NCI-H226 (cell line): Measurements from ENCODE around the gene HIGD1B.
A peak's percentile ranks its signal among the peaks of the same experiment; 100 is the strongest.

ENCODE experiments used
- DNase-seq: peaks from one replicate; pipeline ENCODE4 v3.0.0-alpha.2; 2015

HIGD1B gene

DNA sequence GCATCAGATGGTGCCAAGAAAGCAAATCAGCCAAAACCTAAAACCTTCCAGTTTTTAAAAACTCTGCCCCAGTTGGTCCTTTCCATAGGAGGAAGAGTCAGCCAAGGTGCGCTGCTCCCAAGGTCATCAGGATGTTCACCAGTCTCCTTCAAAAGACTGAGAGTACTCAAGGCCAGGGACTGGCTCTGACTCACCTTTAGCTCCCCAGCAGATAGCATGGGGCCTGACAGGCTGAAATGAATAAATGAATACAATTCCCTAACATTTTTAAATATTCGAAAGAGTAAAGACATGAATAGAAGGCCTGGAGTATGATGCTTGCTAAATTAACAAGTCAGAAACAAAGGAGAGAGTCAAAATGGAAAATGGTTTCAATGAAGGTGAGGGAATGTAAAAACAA, 32.4 kb downstream of the HIGD1B start:
- no peak for DNase-seq

DNA sequence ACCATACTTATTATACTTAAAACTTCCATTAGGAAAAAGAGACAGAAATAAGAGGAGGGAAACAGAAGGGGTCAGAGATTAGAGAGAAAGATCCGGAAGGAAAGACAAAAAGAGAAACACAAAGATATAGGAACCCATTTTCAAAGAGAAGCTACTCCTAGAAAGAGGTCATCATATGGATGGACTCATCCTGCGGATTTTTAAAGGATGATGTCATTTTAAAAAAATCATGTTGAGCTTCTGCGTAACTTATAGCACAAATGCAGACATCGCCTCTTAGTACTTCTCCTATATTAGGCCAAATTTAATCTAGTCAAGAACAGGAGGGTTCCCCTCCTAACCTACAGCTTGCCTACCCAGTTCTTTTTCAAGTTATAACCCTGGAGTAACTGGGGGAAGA, 33.5 kb downstream of the HIGD1B start:
- DNase-seq, result no peak

GRCh38 chr17:44884941-44885340, 37.3 kb downstream of the HIGD1B start:
- no peak for DNase-seq

- no peak for DNase-seq
Measured at GRCh38 chr17:44887016-44887415, 39.3 kb downstream of the HIGD1B start.

DNA sequence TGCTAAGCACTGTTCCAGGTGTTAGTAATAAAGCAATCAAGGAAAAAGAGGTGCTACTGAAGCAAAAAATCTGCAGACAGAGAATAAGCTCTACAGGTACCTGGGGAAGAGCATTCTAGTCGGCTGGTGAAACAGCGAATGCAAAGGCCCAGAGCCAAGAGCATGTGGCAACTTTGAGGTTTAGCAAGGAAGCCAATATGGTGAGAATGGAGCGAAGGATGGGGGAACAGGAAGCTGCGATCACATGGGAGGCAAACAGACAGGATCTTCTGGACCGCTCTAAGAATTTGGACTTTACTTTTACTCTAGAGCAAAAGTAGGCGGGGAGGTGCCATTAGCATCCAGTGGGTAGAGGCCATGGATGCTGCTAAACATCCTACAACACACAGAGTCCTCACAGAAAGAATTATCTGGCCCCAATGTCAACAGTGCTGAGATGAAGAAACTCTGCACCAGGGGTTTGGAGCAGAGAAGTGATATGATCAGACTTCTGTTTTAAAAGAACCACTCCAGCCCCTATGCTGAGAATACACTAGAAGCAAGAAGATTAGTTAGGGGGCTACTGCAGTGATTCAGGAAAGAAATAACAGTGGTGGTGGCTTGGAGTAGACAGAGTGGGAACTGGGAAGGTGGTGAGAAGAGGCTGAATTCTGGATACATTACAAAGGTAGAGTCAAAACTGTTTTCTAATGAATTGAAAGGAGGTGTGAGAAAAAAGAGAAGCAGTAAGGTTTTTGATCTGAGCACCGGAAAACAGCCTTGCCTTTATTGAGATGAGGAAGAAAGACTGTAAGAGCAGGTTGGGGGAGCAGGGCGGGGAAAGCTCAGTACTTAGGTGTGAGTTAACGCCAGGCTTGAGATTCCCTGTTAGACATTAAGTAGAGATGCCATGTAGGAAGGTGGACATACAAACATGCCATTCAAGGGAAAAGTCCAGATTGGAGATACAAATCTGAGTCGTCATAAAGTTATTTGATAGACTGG, 40.6 kb downstream of the HIGD1B start:
- DNase-seq, result peak; percentile 6

- no peak for DNase-seq
Measured at GRCh38 chr17:44889003-44889402, 41.3 kb downstream of the HIGD1B start.

GRCh38 chr17:44892250-44892649, 44.6 kb downstream of the HIGD1B start:
- DNase-seq, result no peak

DNA sequence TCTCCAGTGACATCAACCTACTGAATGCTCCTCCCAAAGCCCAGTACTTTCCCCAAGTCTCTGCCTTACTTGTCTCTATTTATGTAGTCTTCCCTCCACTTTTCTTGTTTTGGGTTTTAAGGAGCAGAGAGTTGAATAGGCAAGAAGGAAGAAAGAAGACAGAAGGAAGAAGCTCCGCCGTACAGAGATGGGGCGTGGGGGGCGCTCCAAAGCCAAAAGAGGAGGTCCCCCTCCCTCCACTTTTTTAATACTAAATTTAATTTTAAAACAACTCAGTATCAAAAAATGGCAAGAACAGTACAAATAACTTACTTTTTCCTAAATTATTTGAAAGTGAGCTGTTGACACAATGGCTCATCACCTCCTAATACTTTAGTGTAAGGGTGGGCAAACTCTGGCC, 47.0 kb downstream of the HIGD1B start:
- DNase-seq, result no peak

DNA sequence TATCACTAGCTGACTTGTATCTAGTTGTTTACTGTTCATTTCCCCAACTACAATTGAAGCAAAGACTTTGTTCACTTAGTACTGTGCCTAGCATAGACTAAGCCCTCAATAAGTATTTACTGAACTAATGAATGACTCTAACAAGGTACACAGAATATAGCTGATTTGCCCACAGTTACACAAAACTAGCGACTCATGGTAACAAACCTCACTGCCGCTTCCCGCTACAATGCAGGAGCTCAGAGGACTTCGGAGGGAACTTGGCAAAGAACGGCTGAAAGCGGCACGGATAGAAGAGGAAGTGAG, 51.0 kb downstream of the HIGD1B start:
- no peak for DNase-seq

DNA sequence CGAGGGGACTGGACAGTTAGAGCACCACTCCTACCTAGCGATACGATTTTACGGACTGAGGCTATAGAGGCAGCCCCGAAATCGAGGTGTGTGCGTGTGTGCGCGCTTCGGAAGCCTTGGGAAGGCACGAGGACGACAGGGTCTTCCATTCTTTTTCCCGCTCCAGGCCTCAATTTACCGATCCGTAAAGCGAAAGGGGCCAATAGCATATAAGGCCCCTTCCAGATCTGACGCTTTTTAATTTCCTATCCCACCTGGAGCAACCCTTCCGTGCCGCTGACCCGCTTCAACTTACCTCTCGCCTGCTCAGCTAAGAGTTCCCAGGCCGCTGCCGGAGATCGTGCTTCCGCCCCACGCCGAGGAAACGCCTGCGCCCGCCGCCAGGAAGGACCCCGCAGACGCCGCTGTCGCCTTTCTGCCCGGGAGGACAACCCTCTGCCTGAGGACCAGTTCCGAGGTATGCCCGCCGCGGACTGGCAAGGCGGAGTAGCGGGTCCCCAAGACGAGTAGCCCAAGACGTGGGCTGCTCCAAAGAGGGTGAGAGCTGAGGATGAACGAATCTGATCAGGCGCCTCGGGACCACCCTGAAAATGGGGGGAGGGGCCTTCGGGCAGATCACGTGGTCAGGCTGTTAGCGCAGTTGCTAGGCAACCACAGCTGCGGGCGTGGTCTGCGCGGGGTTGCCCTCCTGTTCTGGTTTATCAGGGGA, 51.5 kb downstream of the HIGD1B start, which contains the start of gene EFTUD2:
EFTUD2 (minus strand) TSS at position 372 of the 709 bp plus-strand sequence. CDS start 4,924 bp downstream, outside the sequence.
- DNase-seq, result peak; percentile 72
